Astrocyte of the spinal cord (primary cell): ENCODE results near the gene KMT5C.

Experiments
- DNase-seq: peaks from one replicate; pipeline ENCODE4 v3.0.0; 2011; ENCODE audit warnings: low read depth, low spot score
- H3K4me3 ChIP-seq: 2 replicates; pipeline ENCODE4 v1.5.1; 2011; ENCODE audit warnings: low read depth, mild to moderate bottlenecking, low read length, moderate library complexity
- CTCF ChIP-seq: IDR thresholded peaks from 2 replicates; pipeline ENCODE4 v1.5.1; 2012; ENCODE audit warnings: low read depth, mild to moderate bottlenecking, low read length, inconsistent platforms
- in situ Hi-C: cut with HindIII; loops from 2 replicates; pipeline ENCODE4 v1.10.0; 2017; ENCODE audit warnings: low sequenced_read_pairs

KMT5C gene

GRCh38 chr19:55339105-55339888 is at the start of gene KMT5C:
KMT5C (plus strand) TSS chr19:55339876; CDS start chr19:55341937, 2,061 bp downstream.
- TF ChIP-seq CTCF = peak; percentile 34
- in situ Hi-C loops = no loop called here
- peak within 1 kb of the TSS; percentile 73 for H3K4me3 ChIP-seq
- peak; percentile 100 for DNase-seq

- DNase-seq = no peak
- H3K4me3 ChIP-seq = no peak overlapping the region
- in situ Hi-C loops = no loop called here
- no peak for TF ChIP-seq CTCF
These were observed 42.4 kb upstream of the KMT5C start for GRCh38 chr19:55297267-55297666.

GRCh38 chr19:55299991-55300390 is 39.7 kb upstream of the KMT5C start:
- no peak for DNase-seq
- H3K4me3 ChIP-seq = no peak overlapping the region
- in situ Hi-C loops = no loop called here
- TF ChIP-seq CTCF = no peak

- in situ Hi-C loops = no loop called here
- no peak for DNase-seq
- TF ChIP-seq CTCF = no peak
- H3K4me3 ChIP-seq = no peak overlapping the region
These were observed 38.7 kb upstream of the KMT5C start for GRCh38 chr19:55300886-55301458.

GRCh38 chr19:55301459-55302317 is 38.0 kb upstream of the KMT5C start:
- peak overlapping the region; percentile 37 for H3K4me3 ChIP-seq
- in situ Hi-C loops = no loop called here
- TF ChIP-seq CTCF = peak; percentile 87
- peak; percentile 62 for DNase-seq

GRCh38 chr19:55302318-55302703 is 37.4 kb upstream of the KMT5C start:
- no peak for DNase-seq
- in situ Hi-C loops = no loop called here
- TF ChIP-seq CTCF = no peak
- peak overlapping the region; percentile 37 for H3K4me3 ChIP-seq
